Spleen (tissue), 7 donors: ENCODE data around the gene DRICH1.

Experiments used
- POLR2A ChIP-seq, 3 donors: fragments of 450-650 bp; IDR thresholded peaks; one replicate each; pipeline ENCODE4 v1.5.1; 2017; ENCODE audit warnings: antibody characterized with exemption in 3 of 3, mild to moderate bottlenecking in 1 of 3
- POLR2AphosphoS5 ChIP-seq, 3 donors: sonication (generic); formaldehyde crosslinking; IDR thresholded peaks; one replicate each; pipeline ENCODE4 v1.5.1; 2017; ENCODE audit warnings: antibody characterized with exemption in 3 of 3
- TF ChIP-seq, protein P1 (sequence below), 11 experiments: fragments of 200-600 bp in 7 of 11; fragments of 450-650 bp in 4 of 11; sonication (generic) in 4 of 11; IDR thresholded peaks in 8 of 11; conservative IDR thresholded peaks in 3 of 11; 1 replicate in 7 of 11; 2 replicates in 4 of 11; pipeline versions ENCODE4 v1.4.0 to v1.8.0; 2016 to 2021; ENCODE audit warnings: antibody characterized with exemption in 11 of 11, inconsistent platforms in 4 of 11, mild to moderate bottlenecking in 1 of 11
- donor health status: DM: no; HTN: no; CAD: no; lungs with moderate emphysema.
- donor health status: DM: no; HTN: no; CAD: no.
- donor health status: DM: no; HTN: no; CAD: no.

DNA sequence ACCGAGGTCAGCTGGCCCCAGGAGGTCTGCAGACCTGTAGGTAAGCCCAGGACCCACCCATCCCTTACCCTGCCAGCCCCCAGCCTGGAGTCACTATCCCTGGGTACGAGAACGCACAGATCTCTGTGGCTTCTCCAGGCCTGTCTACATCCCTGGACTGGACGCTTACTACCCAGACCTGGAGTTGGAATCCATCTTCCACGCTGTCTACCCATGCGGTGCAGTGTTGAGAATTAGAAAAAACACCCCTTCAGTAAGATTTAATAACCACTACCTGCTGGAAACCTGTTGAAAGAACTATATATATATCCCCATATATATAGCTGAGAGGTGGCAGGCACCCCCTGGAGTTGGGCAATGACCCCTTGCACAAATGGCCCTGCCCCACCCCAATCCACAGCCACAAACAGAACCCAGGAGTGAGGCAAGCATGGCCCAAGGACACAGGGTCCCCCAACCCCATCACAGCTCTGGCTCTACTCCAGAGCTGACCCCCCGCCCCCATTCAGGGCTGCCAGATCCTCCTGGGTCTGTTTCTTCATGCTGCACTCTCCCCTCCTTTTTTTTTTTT, 41.0 kb upstream of the DRICH1 start:
- TF ChIP-seq, protein P1, sequence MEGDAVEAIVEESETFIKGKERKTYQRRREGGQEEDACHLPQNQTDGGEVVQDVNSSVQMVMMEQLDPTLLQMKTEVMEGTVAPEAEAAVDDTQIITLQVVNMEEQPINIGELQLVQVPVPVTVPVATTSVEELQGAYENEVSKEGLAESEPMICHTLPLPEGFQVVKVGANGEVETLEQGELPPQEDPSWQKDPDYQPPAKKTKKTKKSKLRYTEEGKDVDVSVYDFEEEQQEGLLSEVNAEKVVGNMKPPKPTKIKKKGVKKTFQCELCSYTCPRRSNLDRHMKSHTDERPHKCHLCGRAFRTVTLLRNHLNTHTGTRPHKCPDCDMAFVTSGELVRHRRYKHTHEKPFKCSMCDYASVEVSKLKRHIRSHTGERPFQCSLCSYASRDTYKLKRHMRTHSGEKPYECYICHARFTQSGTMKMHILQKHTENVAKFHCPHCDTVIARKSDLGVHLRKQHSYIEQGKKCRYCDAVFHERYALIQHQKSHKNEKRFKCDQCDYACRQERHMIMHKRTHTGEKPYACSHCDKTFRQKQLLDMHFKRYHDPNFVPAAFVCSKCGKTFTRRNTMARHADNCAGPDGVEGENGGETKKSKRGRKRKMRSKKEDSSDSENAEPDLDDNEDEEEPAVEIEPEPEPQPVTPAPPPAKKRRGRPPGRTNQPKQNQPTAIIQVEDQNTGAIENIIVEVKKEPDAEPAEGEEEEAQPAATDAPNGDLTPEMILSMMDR (IDR thresholded peaks at IDR 0.05 in 8 of 11, conservative IDR thresholded peaks at IDR 0.05 in 3 of 11) = no peak
- TF ChIP-seq POLR2AphosphoS5 (IDR thresholded peaks at IDR 0.05) (no peak), POLR2A (IDR thresholded peaks at IDR 0.05) (no peak)
